GM18519 (cell line): Measurements from ENCODE around the gene NUDT7.

Experiments used
- ATAC-seq: cut with Tn5 transposase; IDR thresholded peaks from one replicate; pipeline ENCODE4 v1.9.1; 2021; ENCODE audit warnings: mild to moderate bottlenecking, moderate library complexity; ENCODE audit not compliant: unreplicated experiment, low FRiP score

NUDT7 gene

GRCh38 chr16:77722309-77723107, at the start of gene NUDT7:
TSS of gene NUDT7 (plus strand) at chr16:77722514. CDS start at chr16:77722583, 69 bp downstream.
- ATAC-seq, result peak; percentile 64

DNA sequence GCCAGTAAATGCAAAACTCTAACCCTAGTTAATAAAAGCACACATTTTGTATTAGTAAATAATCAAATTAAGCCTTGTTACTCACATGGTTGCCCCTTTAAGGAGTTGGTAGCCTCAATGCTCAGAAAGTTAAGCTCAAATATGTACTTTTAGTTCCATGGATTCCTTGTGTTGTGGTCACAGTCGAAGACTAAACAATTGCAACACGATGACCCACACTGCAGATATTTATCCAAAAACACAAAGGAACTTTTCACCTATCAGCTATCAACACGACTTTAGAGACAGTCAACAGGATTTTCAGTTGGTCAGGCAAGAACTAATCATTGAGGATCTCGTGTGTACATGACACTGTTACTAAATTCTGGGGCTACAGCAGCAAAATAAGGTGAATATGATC, 47.4 kb upstream of the NUDT7 start:
- ATAC-seq, result no peak

DNA sequence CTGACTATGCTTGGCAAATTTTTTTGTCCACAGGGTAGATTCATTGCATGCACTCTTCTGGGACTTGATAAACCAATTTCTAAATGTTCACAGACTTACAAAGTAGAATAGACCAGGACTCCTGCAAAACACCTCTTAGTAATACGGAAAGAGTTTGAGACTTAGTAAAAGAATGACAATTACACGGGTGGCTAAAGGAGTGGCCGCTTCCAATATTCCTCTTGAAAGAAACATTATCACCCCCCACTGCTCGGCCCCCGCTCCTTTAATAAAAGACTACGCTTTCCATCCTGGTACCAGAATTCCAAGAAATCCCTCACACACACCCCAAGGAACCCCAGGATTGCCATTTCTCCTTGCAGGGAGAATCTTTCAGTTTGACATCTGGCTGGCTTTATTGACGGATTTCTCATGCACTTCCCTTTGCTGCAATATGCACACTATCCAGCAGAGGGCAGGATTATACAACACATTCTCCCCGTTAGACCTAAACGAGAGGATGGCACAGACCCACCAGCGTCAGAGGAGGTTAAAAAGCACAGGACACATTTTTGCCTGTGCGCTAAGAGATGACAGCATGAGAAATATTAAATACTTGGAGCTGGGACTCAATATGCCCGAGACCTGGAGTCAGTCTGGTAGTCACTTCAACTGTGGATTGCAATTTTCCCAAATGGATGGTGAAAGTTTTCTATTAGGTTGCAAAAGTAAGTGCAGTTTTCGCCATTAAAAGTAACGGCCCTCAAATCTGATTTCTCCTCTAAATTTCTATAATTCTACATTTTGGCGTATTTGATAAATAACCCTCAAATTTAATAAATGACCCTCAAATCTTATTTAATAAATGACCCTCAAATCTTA, 46.6 kb upstream of the NUDT7 start:
- ATAC-seq, result peak; percentile 60

DNA sequence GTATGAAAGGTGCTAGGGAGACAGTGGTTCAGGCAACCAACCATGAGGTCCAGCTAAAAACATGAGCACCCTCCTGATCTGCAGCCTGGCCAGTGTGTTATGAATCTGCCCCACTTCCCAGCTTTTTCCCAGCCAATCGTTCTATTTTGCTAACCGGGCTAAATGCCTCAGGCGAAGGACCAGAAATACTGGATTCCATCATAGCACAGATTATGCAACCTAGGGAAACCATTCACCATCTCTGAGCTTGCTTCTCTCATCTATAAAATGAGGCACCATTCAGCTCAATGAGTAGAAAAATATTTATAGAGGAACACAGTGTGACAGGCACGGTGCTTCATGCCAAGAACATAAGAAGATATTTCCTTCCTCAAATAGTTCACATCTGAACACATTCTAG, 45.2 kb upstream of the NUDT7 start:
- no peak for ATAC-seq

GRCh38 chr16:77679391-77679790, 42.9 kb upstream of the NUDT7 start:
- ATAC-seq, result no peak

DNA sequence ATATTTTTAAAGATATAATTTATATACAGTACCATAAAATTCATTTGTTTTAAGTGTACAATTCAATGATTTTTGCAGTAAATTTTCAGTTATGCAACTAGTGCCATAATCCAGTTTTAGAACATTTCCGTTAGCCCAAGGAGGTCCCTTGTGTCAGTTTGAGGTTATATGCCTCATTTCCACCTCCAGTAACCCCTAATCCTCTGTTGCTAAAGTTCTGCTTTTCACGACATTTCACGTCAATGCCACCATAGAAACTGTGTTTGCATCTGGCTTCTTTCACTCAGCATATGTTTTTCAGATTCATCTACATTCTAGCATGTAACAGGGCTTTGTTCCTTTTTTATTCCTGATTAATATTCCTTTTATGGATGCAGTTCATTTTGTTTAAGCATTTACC, 42.4 kb upstream of the NUDT7 start:
- ATAC-seq, result peak; percentile 53

GRCh38 chr16:77680496-77680895, 41.8 kb upstream of the NUDT7 start:
- ATAC-seq, result no peak

GRCh38 chr16:77682586-77682985, 39.7 kb upstream of the NUDT7 start:
- ATAC-seq, result no peak

DNA sequence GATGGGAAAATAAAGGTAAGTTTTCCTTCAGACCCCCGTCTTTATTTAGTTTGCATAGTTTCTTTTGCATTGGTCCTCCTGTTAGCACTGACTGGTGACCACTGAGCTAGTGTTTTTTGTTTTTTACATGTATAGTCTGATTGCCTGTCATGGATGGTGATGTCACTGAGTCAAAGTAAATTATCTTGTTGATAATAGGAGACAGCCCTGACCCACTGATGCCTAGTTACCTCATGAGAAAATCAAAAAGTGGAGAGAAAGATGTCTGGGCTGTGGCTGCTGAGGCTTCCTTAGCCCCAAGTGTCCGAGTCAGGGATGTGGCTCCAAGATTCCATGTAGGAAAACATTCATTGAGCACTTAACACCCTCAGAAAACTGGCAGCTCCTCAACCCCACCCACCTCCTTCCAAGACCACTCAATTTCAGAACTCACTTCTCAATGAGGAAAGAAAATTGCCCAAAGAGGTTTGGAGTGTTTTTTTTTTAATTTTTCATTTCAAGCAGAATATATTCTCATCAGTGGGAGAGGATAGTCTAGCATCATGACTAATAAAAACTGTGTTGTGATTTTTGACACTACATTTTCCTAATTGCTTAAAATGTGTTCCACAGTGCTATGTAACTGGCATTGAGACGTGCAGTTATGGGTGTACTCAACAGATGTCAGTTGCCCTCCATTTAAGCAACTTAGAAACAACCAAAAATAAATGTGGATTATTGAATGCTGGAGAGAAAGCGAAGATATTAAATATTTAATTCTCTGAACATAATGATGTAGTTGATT, 38.7 kb upstream of the NUDT7 start:
- ATAC-seq, result no peak

- ATAC-seq, result no peak
Measured at GRCh38 chr16:77684181-77684526, 38.2 kb upstream of the NUDT7 start.

DNA sequence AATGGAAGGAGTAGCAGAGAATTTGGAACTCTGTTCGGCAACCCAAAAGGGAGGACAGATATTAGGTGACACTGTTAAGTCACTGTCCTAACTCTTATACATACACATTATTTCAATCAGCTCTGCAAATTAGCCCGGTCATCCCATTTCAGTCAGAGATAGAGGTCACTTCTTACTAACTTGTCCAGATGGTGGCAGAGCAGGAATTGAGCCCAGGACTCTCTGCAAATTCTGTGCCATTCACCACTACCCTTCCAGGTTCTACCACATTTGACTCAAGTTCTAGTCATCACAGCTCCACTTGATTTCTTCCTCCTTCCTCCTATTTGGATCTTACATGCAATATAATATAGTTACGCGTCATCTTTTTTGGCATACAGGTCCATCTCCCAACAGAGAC, 35.9 kb upstream of the NUDT7 start:
- ATAC-seq, result no peak

DNA sequence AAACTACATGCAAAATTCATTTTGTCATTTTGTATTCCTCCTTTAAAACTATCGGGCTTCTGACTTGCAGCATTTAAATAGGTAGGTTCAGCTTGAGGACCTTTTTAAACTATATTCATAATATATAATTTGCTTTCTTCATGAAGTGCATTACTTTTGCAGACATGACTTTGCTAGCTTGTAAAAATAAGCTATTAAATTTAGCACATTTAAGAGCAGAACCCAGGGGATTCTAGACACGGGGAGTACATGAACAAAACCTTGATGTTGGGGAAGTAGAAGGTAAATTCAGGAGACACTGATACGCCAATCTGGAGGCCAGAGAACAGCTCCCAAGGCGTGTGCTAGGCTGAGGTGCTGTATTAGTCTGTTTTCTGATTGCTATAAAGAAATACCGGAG, 32.3 kb upstream of the NUDT7 start:
- ATAC-seq, result no peak

DNA sequence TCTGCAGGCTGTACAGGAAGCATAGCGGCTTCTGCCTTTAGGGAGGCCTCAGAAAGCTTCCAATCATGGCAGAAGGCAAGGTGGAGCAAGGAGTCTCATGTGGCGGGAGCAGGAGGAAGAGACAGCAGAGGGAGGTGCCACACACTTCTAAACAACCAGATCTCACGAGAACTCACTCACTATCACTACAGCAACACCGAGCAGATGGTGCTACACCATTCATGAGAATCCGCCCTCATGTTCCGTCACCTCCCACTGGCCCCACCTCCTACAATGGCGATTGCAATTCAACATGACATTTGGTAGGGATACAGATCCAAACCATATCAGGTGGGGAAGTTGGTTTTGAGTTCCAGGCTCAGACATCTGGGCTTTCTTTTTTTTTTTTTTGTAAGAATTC, 31.9 kb upstream of the NUDT7 start:
- no peak for ATAC-seq

GRCh38 chr16:77692612-77693011, 29.7 kb upstream of the NUDT7 start:
- no peak for ATAC-seq

- no peak for ATAC-seq
Measured at GRCh38 chr16:77696149-77696548, 26.2 kb upstream of the NUDT7 start.

DNA sequence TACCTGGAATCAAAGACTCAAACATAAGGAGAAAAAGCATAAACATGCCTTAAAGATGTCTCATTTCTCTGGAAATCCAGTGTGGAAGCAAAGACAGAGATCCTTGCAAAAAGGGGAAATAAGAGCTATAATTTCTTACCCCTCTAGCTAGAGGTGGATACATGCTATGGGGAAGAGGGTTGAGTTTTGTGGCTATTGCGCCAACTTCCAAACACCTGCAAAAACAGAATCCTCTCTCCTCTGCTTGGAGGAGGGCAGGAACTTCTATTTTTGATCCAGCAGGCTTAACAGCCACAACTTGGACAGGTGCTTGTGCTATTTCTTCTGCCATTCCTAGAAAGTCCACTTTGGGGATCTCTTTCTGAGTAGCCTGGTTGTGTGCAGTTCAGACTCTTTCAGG, 21.5 kb upstream of the NUDT7 start:
- ATAC-seq, result no peak

GRCh38 chr16:77705351-77705750, 17.0 kb upstream of the NUDT7 start:
- ATAC-seq, result no peak

DNA sequence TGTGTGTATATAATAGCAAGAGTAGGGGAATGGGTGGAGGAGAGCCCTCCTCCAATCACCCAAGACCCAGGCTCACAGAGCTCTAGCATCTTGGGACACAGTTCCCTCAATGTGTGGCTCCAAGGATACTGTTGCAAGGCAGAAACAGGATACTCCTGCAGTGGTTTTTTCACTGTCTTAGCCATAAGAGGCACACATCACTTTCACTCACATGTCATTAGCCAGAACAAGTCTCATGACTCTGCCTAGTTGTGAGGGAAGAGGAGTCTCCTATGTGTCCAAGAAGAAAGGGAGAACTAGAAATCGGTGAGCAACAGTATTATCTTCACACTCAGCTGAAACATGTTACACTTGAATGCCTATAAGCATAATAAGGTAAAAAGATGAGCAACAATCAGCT, 11.1 kb upstream of the NUDT7 start:
- ATAC-seq, result no peak

DNA sequence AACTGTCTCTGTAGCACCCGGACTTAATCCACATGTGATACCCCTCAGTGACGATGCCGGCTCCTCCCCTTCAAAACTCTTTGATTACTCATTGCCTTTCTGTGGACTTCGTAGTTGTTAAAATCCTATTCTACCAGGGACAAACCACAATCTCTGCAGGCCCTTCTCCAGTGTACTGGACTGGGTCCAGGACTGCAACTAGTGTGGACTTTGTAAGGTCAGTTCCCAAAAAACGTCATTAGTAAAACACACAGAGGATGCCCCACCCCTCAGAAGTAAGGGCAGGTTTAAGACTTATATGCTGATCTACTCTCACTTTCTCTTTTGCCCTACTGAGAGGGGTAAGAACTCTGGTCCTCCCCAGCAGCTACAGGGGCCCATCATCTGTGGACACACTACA, 10.5 kb upstream of the NUDT7 start:
- ATAC-seq, result no peak

- no peak for ATAC-seq
Measured at GRCh38 chr16:77715145-77715544, 7.2 kb upstream of the NUDT7 start.

DNA sequence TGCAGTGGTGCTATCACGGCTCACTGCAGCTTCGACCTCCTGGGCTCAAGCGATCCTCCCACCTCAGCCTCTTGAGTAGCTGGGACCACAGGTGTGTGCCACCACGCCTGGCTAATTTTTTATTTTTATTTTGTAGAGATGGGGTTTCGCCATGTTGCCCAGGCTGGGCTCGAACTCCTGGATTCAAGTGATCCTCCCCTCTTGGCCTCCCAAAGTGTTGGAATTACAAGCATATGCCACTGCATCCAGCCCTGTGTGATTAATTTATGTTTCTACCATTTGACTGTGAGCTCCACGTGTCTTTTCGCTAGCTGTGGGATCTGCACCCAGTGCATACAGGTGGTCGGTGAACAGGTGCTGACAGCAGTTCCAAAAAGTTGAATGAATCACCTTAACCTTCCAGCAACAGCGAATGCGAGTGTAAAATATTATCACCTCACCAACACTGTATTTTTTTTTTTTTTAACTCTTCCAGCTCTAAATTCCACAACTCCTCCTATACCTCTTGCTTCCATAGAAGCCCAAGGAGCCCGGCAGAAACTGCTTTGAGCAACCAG, 484 bp upstream of the NUDT7 start:
- ATAC-seq, result peak; percentile 15
